B cell (primary cell): ENCODE results near the gene SMAP1. TPM values are rescaled to one million over a fixed set of nuclear protein-coding genes. Genes with fewer than 3 reads are reported as not detected.

ENCODE experiments used
- ATAC-seq: fragments of 200-7000 bp; cut with Tn5 transposase; one replicate; pipeline ENCODE4 v1.10.0; 2021; ENCODE audit warnings: low read depth, mild to moderate bottlenecking, moderate number of reproducible peaks, moderate library complexity
- CTCF ChIA-PET: fragments of 350-600 bp; sonication (Branson Sonifier 250); formaldehyde crosslinking; loops from one replicate; lab custom pipeline; 2021; ENCODE audit warnings: antibody characterized with exemption, inconsistent platforms; lab: Charles Lee
- POLR2A ChIA-PET: fragments of 350-600 bp; sonication (Branson Sonifier 250); formaldehyde crosslinking; loops from one replicate; lab custom pipeline; 2021; ENCODE audit warnings: antibody characterized with exemption; lab: Charles Lee
- DNase-seq: peaks from one replicate; pipeline ENCODE4 v3.0.0; 2013
- H2AFZ ChIP-seq: 2 replicates; pipeline ENCODE4 v1.6.1; 2012; ENCODE audit warnings: mild to moderate bottlenecking, low read depth, low read length; ENCODE audit not compliant: insufficient read depth, poor library complexity, severe bottlenecking
- H3K27ac ChIP-seq, 2 donors: 1 replicate in 1 of 2; 2 replicates in 1 of 2; pipeline ENCODE4 v1.5.1; 2012 to 2013; ENCODE audit warnings: low read length in 2 of 2, mild to moderate bottlenecking in 2 of 2, moderate library complexity in 1 of 2
- H3K27me3 ChIP-seq, 4 experiments: fragments of 200-600 bp in 1 of 4; sonication (generic) in 1 of 4; replicated peaks in 1 of 4; 1 replicate in 2 of 4; 2 replicates in 2 of 4; pipeline versions ENCODE4 v1.6.1 to v1.7.0; 2013 to 2016; ENCODE audit warnings: low read length in 3 of 4, mild to moderate bottlenecking in 2 of 4, mixed read lengths in 1 of 4, moderate library complexity in 1 of 4; ENCODE audit not compliant: insufficient read depth in 4 of 4, control insufficient read depth in 3 of 4; ENCODE audit errors: control extremely low read depth in 1 of 4
- H3K36me3 ChIP-seq, 2 experiments: replicated peaks in 1 of 2; 1 replicate in 1 of 2; 2 replicates in 1 of 2; pipeline versions ENCODE4 v1.6.1 to v1.7.1; 2013; ENCODE audit warnings: low read length in 1 of 2; ENCODE audit not compliant: insufficient read depth in 2 of 2, control insufficient read depth in 1 of 2; ENCODE audit errors: control extremely low read depth in 1 of 2, extremely low read depth in 1 of 2
- H3K4me1 ChIP-seq, 2 donors: fragments of 200-600 bp in 1 of 2; sonication (generic) in 1 of 2; 1 replicate in 1 of 2; 2 replicates in 1 of 2; pipeline versions ENCODE4 v1.5.1 to v1.6.1; 2013 to 2017; ENCODE audit warnings: low read length in 2 of 2; ENCODE audit not compliant: control insufficient read depth in 2 of 2, insufficient read depth in 2 of 2
- H3K4me2 ChIP-seq: replicated peaks from 2 replicates; pipeline ENCODE3; 2012; ENCODE audit warnings: mild to moderate bottlenecking, low read depth, low read length; ENCODE audit not compliant: poor library complexity, severe bottlenecking
- H3K4me3 ChIP-seq, 5 experiments: fragments of 200-600 bp in 1 of 5; sonication (generic) in 1 of 5; 1 replicate in 3 of 5; 2 replicates in 2 of 5; pipeline versions ENCODE4 v1.5.1 to v1.7.0; 2011 to 2016; ENCODE audit warnings: low read length in 4 of 5, mild to moderate bottlenecking in 4 of 5, low read depth in 2 of 5, control low read depth in 1 of 5, moderate library complexity in 1 of 5; ENCODE audit not compliant: insufficient read depth in 1 of 5; ENCODE audit errors: control extremely low read depth in 1 of 5, extremely low read depth in 1 of 5
- H3K79me2 ChIP-seq: fragments of 200-600 bp; sonication (generic); one replicate; pipeline ENCODE4 v1.6.0; 2016; ENCODE audit warnings: low read length; ENCODE audit not compliant: control insufficient read depth, insufficient read depth
- H3K9ac ChIP-seq: fragments of 200-600 bp; sonication (generic); 2 replicates; pipeline ENCODE4 v1.6.1; 2017; ENCODE audit warnings: mild to moderate bottlenecking, low read length, moderate library complexity
- H3K9me3 ChIP-seq, 3 donors: one replicate each; pipeline versions ENCODE4 v1.6.1 to v1.7.1; 2013; ENCODE audit warnings: low read length in 2 of 3; ENCODE audit not compliant: control insufficient read depth in 2 of 3, insufficient read depth in 1 of 3; ENCODE audit errors: control extremely low read depth in 1 of 3
- H4K20me1 ChIP-seq: 2 replicates; pipeline ENCODE4 v1.6.0; 2012; ENCODE audit warnings: mild to moderate bottlenecking, low read length; ENCODE audit not compliant: insufficient read depth, control insufficient read depth, poor library complexity, severe bottlenecking
- H3K27ac Mint-ChIP-seq: one replicate; pipeline ENCODE4 v1.8.0; 2021; ENCODE audit warnings: mixed read lengths
- H3K27me3 Mint-ChIP-seq: one replicate; pipeline ENCODE4 v1.8.0; 2021; ENCODE audit warnings: mixed read lengths
- H3K4me1 Mint-ChIP-seq: one replicate; pipeline ENCODE4 v1.8.0; 2021; ENCODE audit warnings: mixed read lengths
- H3K4me3 Mint-ChIP-seq: one replicate; pipeline ENCODE4 v1.8.0; 2021; ENCODE audit warnings: mixed read lengths
- H3K9me3 Mint-ChIP-seq: one replicate; pipeline ENCODE4 v1.8.0; 2022; ENCODE audit warnings: mixed read lengths; ENCODE audit not compliant: insufficient read depth
- EZH2 ChIP-seq: IDR thresholded peaks from 2 replicates; pipeline ENCODE4 v1.6.1; 2012; ENCODE audit warnings: borderline replicate concordance, low read depth, mild to moderate bottlenecking, moderate library complexity, low read length; ENCODE audit not compliant: insufficient read depth, poor library complexity, severe bottlenecking
- WGBS: methylation state at CpG from one replicate; pipeline ENCODE4 v1.1.5; 2013; ENCODE audit warnings: missing lambda C conversion rate; ENCODE audit not compliant: insufficient coverage; 5-methylcytosine and 5-hydroxymethylcytosine counted together
- intact Hi-C: fragments of 100-400 bp; cut with micrococcal nuclease; formaldehyde crosslinking; loops from one replicate; pipeline ENCODE4 v1.10.0; 2022
- polyA plus RNA-seq: library from polyadenylated mRNA; depleted of rRNA; stranded (reverse); fragments of >200 nt; gene quantifications from 2 replicates; pipeline ENCODE4 v1.2.3, GENCODE V29; 2012
- total RNA-seq, 2 donors: library from RNA; stranded (reverse); fragments of 120-200 nt in 1 of 2; gene quantifications; 1 replicate in 1 of 2; 2 replicates in 1 of 2; pipeline versions ENCODE4 v1.2.3 to v1.2.4, GENCODE V29; 2013 to 2022
- TF ChIP-seq, protein P1 (sequence below): fragments of 200-600 bp; IDR thresholded peaks from one replicate; pipeline ENCODE4 v1.8.0; 2022; ENCODE audit warnings: antibody characterized with exemption, mild to moderate bottlenecking

SMAP1 gene
- total and polyA plus RNA-seq, 2 donors (not counting 1 experiment from before 2014, with no cell fraction given), result 11.0 to 21.7 TPM

GRCh38 chr6:70652216-70652615 lies 15.5 kb upstream of the SMAP1 start:
- Histone ChIP-seq H4K20me1 (no peaks in the 10 kb centered on the region), H3K27me3 (no peaks in the 10 kb centered on the region), H3K9ac (no peak overlapping the region), H3K4me1 (no peaks in the 10 kb centered on the region), H3K79me2 (no peaks in the 10 kb centered on the region), H3K36me3 (no peaks in the 10 kb centered on the region), H3K4me3 (no peak overlapping the region), H3K4me2 (no peak overlapping the region), H3K27ac (no peak overlapping the region), H2AFZ (no peak overlapping the region), H3K9me3 (no peaks in the 10 kb centered on the region)
- WGBS, result no CpG with 5 or more reads among the region's 1 CpG
- Mint-ChIP-seq H3K27ac (no peak overlapping the region), H3K27me3 (no peaks in the 10 kb centered on the region), H3K4me3 (no peak overlapping the region), H3K4me1 (no peaks in the 10 kb centered on the region), H3K9me3 (no peaks in the 10 kb centered on the region)
- no peak for TF ChIP-seq EZH2
- TF ChIP-seq, protein P1, sequence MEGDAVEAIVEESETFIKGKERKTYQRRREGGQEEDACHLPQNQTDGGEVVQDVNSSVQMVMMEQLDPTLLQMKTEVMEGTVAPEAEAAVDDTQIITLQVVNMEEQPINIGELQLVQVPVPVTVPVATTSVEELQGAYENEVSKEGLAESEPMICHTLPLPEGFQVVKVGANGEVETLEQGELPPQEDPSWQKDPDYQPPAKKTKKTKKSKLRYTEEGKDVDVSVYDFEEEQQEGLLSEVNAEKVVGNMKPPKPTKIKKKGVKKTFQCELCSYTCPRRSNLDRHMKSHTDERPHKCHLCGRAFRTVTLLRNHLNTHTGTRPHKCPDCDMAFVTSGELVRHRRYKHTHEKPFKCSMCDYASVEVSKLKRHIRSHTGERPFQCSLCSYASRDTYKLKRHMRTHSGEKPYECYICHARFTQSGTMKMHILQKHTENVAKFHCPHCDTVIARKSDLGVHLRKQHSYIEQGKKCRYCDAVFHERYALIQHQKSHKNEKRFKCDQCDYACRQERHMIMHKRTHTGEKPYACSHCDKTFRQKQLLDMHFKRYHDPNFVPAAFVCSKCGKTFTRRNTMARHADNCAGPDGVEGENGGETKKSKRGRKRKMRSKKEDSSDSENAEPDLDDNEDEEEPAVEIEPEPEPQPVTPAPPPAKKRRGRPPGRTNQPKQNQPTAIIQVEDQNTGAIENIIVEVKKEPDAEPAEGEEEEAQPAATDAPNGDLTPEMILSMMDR, result no peak
- ChIA-PET CTCF (interaction anchor here (1.4 kb wide), 1 partner anchor 342 kb away, joined by 3 read pairs; no protein-coding TSS in a partner anchor), POLR2A (no interaction called here)
- ATAC-seq (no peak), DNase-seq (no peak)
- intact Hi-C loops, result no loop called here

DNA sequence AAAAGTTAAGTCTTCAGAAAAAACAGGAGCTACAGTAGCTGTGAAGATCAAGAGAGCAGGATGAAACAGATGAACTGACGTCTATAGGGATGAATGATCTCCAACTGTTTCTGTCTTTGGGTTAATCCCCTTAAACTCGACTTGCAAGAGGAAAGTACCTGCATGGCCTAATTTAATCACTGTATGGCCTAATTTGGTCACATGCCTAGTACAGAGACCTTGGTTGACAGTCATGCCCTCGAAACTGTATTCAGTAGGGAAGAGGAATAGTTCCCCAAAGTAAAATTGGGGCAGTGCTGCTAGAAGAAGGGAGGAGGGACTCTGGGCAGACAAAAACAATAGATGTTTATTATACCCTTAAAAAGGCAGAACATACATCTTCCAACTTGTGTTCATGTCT lies 10.0 kb upstream of the SMAP1 start:
- 77% methylated on average over 2 of the region's 3 CpGs for WGBS
- POLR2A ChIA-PET, result no interaction called here
- H3K4me3 Mint-ChIP-seq, result no peak overlapping the region
- CTCF ChIA-PET, result no interaction called here
- TF ChIP-seq EZH2, result no peak
- TF ChIP-seq, protein P1, result no peak
- ATAC-seq, result no peak
- Histone ChIP-seq H3K79me2 (no peaks in the 10 kb centered on the region), H3K4me1 (no peaks in the 10 kb centered on the region), H3K9me3 (no peaks in the 10 kb centered on the region), H4K20me1 (no peaks in the 10 kb centered on the region), H3K27ac (no peak overlapping the region), H3K9ac (no peak overlapping the region), H3K36me3 (no peaks in the 10 kb centered on the region), H3K4me3 (no peak overlapping the region), H3K4me2 (no peak overlapping the region), H3K27me3 (peaks cover 0 to 5% (median 0%) of the 10 kb centered on the region in 4 experiments), H2AFZ (no peak overlapping the region)
- H3K9me3 Mint-ChIP-seq, result no peaks in the 10 kb centered on the region
- H3K27me3 Mint-ChIP-seq, result peaks cover 12% of the 10 kb centered on the region
- no peaks in the 10 kb centered on the region for H3K4me1 Mint-ChIP-seq
- DNase-seq, result no peak
- no peak overlapping the region for H3K27ac Mint-ChIP-seq
- intact Hi-C loops, result no loop called here
